ENCODE measurements around the gene FURIN. TPM values are rescaled to one million over a fixed set of nuclear protein-coding genes. Genes with fewer than 3 reads are reported as not detected.
"Not testable (repeated sequence)": the region's sequence is repeated elsewhere in the genome, so short reads cannot be mapped to it uniquely, and the experiment has no call there.

Gene FURIN
- total and polyA plus RNA-seq, 2 of the 8 experiments (the other 6 are each of a cell fraction or from before 2014, with no cell fraction given), result 15.8 to 32.1 TPM

DNA sequence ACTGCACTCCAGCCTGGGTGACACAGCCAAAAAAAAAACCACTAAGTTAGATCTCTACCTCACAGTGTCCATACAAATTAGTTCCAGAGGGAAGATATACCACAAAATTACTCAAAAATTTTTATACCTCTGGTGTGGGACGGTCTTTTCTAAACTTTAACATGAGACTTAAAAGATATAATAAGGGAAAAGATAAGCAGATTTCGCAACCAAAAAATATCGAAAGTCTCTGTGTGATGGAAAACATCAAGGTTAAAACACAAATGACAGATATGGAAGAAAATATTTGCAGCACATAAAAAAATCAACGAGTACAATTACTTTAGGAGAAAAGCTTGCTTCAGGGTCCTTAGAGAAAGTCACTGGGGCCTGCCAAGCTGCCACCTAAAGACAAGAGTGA, 53.5 kb downstream of the FURIN start (continued):
- TF ChIP-seq CBX5 (IDR thresholded peaks at IDR 0.05; ENCODE audit: low read depth, low read length), result no peak
- TF ChIP-seq CTBP2 (IDR thresholded peaks at IDR 0.05; ENCODE audit: borderline replicate concordance, insufficient read depth, insufficient read length, low read length), result no peak
- TF ChIP-seq BCL11A (IDR thresholded peaks at IDR 0.05; ENCODE audit: low read depth in 2 of 2, low read length in 2 of 2), result no peak
- TF ChIP-seq GTF2F1 (IDR thresholded peaks at IDR 0.05; ENCODE audit: borderline replicate concordance, low read depth, low read length), result no peak
- TF ChIP-seq CEBPB (IDR thresholded peaks at IDR 0.05; ENCODE audit: low read depth, low read length), result no peak
- TF ChIP-seq SIX5 (IDR thresholded peaks at IDR 0.05; ENCODE audit: low read depth, low read length), result no peak
- TF ChIP-seq POLR2A (IDR thresholded peaks at IDR 0.05; ENCODE audit: control extremely low read depth in 1 of 2, low read depth in 2 of 2, low read length in 2 of 2), result no peak

DNA sequence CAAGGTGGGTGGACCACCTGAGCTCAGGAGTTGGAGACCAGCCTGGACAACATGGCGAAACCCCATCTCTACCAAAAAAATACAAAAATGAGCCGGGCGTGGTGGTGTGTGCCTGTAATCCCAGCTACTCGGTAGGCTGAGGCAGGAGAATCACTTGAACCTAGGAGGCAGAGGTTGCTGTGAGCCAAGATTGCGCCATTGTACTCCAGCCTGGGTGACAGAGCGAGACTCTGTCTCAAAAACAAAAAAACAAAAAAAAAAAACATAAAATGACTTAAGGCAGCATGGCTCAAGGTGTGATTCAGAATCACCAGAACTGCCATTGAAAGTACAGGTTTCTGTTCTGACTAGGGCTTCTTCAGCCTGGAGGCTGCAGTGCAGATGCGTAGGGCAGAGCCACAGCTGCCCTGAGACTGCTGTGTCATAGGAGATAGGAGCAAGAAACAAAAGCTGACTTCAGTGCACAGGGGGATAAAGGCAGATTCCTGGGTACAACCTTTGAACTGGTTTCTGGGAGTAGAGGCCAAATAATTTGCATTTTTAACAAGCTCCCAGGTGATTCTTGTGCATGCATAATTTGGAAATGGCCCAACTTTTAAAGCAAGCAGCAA, 54.4 kb downstream of the FURIN start:
- not testable (repeated sequence) for H2BK20ac ChIP-seq (ENCODE audit: low read length); H2BK5ac ChIP-seq (ENCODE audit: low read depth, low read length); H2BK120ac ChIP-seq (replicated peaks; ENCODE audit: low read depth, low read length); FAIRE-seq; H4K20me1 ChIP-seq (replicated peaks in 1 of 2; ENCODE audit: control insufficient read depth in 1 of 2, insufficient read depth in 2 of 2, low read length in 2 of 2); H4K8ac ChIP-seq (ENCODE audit: extremely low read depth, insufficient read depth, low read length); H3K18ac ChIP-seq (ENCODE audit: extremely low read depth, low read length); H3K23ac ChIP-seq (ENCODE audit: insufficient read length); H3K9ac ChIP-seq (replicated peaks in 1 of 4; ENCODE audit: extremely low read depth in 1 of 4, low read depth in 3 of 4, low read length in 3 of 4); H4K5ac ChIP-seq (ENCODE audit: insufficient read length, low read depth, low read length); H3K4me2 ChIP-seq (ENCODE audit: insufficient read depth in 1 of 2, low read depth in 2 of 2, low read length in 2 of 2); H4K91ac ChIP-seq (replicated peaks; ENCODE audit: insufficient read length, low read length); H2AK5ac ChIP-seq (ENCODE audit: low read depth, low read length); H2BK12ac ChIP-seq (ENCODE audit: low read depth, low read length); H3K27ac ChIP-seq (ENCODE audit: low read depth, low read length); H3K79me1 ChIP-seq (ENCODE audit: low read depth, low read length); H3K4ac ChIP-seq (replicated peaks; ENCODE audit: insufficient read length, low read depth, low read length); DNase-seq (ENCODE audit: low read depth in 1 of 2, low spot score in 2 of 2); H3K9me3 ChIP-seq (ENCODE audit: insufficient read depth in 2 of 2, low read depth in 1 of 2, low read length in 1 of 2); H3K79me2 ChIP-seq (ENCODE audit: control insufficient read depth in 1 of 2, insufficient read depth in 2 of 2, low read length in 2 of 2); H3K4me1 ChIP-seq (replicated peaks in 1 of 4; ENCODE audit: control insufficient read depth in 3 of 4, insufficient read depth in 4 of 4, low read length in 3 of 4); H3K56ac ChIP-seq (replicated peaks; ENCODE audit: insufficient read length, low read depth, low read length); H3K27me3 ChIP-seq (replicated peaks in 1 of 4; ENCODE audit: control insufficient read depth in 3 of 4, extremely low read depth in 1 of 4, insufficient read depth in 3 of 4, low read length in 3 of 4); H3K23me2 ChIP-seq (ENCODE audit: low read depth, low read length); H3K14ac ChIP-seq (ENCODE audit: insufficient read length); H3K4me3 ChIP-seq (ENCODE audit: extremely low read depth in 1 of 4, insufficient read depth in 2 of 4, low read depth in 3 of 4, low read length in 4 of 4); H3K36me3 ChIP-seq (ENCODE audit: control insufficient read depth in 2 of 4, insufficient read depth in 4 of 4, low read length in 3 of 4); H2AFZ ChIP-seq (ENCODE audit: low read length); H2BK15ac ChIP-seq (ENCODE audit: low read length)
- WGBS, 2 experiments (ENCODE audit: extremely low coverage in 1 of 2, insufficient coverage in 1 of 2, insufficient read length in 1 of 2, insufficient replicate concordance in 2 of 2, low coverage in 1 of 2, low lambda C conversion rate in 2 of 2, missing lambda C conversion rate in 1 of 2), result 89% methylated on average over 7 of the region's 7 CpGs; no CpG with 5 or more reads in 1 of the 2 experiments
- ChIA-PET CTCF (ENCODE audit: partially characterized antibody) (interaction anchor here (0.7 to 4.6 kb wide), 7 partner anchors 10 to 67 kb away, joined by 3 to 58 read pairs (median 4); partner anchors contain the start of genes FES, HDDC3 and UNC45A), POLR2A (ENCODE audit: partially characterized antibody) (interaction anchor here (0.9 to 1.7 kb wide), 3 partner anchors 16 to 72 kb away, joined by 3 to 4 read pairs (median 4); partner anchors contain the start of gene PRC1)

Measured in H1 (cell line).